ENCODE measurements around the gene PTPRN2.
"Not testable (repeated sequence)": the region's sequence is repeated elsewhere in the genome, so short reads cannot be mapped to it uniquely, and the experiment has no call there.

Gene PTPRN2

DNA sequence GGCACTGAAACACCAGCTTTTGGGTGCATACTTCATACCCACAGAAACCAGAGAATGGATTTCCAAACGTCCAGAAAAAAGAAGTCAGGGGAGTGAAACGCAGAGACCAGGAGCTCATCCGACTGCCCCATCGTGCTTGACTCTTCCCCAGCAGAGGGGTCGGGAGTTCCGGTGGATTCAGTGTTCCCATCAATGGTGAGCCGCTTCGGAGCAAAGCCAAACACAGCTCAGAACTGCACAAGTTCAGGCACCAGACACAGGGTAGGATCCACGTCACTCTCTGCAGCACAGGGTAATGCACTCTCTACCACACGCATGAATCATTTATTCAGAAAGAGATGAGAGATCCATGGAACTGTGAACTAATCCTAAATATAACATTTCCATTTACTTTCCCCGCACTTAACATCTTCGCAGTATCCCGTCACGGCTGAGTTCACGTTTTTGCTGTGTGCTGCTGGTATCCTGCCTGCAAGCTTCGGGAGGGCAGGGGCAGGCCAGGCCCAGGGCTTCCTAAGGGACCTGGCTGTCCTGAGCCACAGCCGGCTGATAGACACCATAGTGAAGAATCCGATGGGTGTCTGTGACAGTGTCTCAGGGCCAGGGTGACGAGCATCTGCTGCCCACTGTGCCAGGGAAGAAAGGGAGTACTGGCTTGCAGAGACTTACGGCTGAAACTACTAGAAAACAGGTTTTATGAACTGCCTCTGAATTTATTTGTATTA lies 545.3 kb downstream of the PTPRN2 start:
- no peak for DNase-seq (ENCODE audit: low read depth)
- TF ChIP-seq, protein P1, sequence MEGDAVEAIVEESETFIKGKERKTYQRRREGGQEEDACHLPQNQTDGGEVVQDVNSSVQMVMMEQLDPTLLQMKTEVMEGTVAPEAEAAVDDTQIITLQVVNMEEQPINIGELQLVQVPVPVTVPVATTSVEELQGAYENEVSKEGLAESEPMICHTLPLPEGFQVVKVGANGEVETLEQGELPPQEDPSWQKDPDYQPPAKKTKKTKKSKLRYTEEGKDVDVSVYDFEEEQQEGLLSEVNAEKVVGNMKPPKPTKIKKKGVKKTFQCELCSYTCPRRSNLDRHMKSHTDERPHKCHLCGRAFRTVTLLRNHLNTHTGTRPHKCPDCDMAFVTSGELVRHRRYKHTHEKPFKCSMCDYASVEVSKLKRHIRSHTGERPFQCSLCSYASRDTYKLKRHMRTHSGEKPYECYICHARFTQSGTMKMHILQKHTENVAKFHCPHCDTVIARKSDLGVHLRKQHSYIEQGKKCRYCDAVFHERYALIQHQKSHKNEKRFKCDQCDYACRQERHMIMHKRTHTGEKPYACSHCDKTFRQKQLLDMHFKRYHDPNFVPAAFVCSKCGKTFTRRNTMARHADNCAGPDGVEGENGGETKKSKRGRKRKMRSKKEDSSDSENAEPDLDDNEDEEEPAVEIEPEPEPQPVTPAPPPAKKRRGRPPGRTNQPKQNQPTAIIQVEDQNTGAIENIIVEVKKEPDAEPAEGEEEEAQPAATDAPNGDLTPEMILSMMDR (conservative IDR thresholded peaks at IDR 0.05; ENCODE audit: low read depth, low read length), result no peak
- no peak overlapping the region for H3K4me3 ChIP-seq (ENCODE audit: low read depth, low read length)

DNA sequence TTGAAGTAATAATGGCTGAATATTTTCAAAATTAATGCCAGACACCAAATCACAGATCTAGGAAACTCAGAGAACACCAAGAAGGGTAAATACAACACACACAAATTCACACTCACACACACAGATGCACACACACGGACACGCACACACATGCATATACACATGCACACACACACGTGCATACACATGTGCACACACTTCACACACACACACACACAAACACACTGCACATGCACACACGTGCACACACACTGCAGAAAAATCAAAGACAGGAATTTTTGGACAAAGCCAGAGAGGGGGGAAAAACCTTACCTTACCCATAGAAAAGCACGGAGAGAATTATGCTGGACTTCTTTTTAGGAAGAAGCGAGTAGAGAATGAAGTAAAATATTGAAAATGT lies 547.4 kb downstream of the PTPRN2 start:
- TF ChIP-seq, protein P1 (conservative IDR thresholded peaks at IDR 0.05; ENCODE audit: low read depth, low read length), result no peak
- no peak for DNase-seq (ENCODE audit: low read depth)
- no peak overlapping the region for H3K4me3 ChIP-seq (ENCODE audit: low read depth, low read length)

DNA sequence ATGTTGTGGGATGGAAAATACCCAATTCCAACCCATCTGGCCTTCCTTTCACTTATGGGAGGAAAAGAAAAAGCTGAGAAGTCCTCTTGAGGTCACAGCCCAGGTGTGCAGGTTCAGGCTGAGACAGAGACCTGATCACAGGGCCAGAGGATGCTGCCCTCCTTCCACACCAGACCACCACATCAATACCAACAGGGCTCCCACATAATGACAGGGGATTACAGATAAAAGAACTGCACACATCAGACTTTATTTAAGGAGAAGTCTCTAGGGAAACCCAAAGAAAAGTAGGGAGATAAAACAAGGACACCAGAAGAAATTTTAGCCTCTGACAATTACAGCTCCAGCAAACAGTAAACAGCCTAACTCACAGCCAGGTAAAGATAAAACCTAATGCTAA lies 548.4 kb downstream of the PTPRN2 start:
- TF ChIP-seq, protein P1 (conservative IDR thresholded peaks at IDR 0.05; ENCODE audit: low read depth, low read length), result no peak
- no peak overlapping the region for H3K4me3 ChIP-seq (ENCODE audit: low read depth, low read length)
- no peak for DNase-seq (ENCODE audit: low read depth)

DNA sequence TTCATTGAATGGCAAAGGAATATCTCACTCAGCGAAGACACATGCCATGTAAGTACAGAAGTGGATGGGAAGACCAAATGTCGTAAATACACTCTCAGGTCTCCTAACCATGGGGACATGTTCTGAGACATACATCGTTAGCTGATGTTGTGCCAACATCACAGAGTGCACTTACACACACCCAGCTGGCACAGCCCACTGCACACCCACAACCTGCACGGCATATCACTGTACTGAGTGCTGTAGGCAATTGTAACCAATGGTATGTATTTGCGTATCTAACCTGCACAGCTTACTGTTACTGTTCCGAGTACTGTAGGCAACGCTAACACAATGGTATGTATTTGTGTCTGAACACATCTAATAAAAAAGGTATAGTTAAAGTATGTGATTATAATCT lies 550.4 kb downstream of the PTPRN2 start:
- DNase-seq (ENCODE audit: low read depth), result no peak
- TF ChIP-seq, protein P1 (conservative IDR thresholded peaks at IDR 0.05; ENCODE audit: low read depth, low read length), result no peak
- no peak overlapping the region for H3K4me3 ChIP-seq (ENCODE audit: low read depth, low read length)

DNA sequence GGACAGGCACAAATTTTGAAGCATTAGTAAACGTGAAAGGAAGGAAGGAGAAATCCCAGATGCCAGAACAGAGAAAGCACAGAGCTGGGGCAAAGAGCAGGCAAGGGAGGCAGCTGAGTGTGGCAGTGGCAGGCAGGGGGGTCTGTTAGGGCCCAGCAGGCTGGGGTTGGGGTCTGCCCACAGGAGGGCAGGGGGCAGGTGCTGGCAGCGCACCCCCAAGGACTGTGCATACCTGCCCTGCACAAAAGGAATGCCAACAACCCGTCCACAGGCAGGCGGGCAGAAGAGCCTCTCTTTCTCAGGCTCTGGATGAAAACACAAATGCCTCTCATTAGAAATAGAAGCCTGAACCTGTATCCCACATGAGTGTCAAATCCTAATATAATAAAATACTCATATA lies 552.3 kb downstream of the PTPRN2 start:
- no peak for DNase-seq (ENCODE audit: low read depth)
- H3K4me3 ChIP-seq (ENCODE audit: low read depth, low read length), result no peak overlapping the region
- TF ChIP-seq, protein P1 (conservative IDR thresholded peaks at IDR 0.05; ENCODE audit: low read depth, low read length), result no peak

DNA sequence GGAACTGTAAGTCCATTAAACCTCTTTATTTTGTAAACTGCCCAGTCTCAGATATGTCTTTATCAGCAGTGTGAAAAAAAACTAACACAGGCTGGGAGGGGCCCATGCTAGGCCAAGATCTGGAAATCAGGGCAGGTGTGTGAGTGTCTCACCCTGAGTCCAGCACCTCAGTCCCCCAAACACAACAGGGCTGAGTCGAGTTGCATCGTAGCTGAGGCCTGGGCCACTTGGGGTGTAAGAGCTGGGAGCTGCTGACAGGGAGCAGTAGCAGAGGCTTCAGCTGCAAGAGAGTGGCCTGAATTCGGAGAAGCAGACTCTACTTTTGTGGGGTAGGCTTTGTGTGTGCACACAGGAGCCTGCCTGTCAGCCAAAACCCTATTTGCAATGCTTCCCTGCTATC lies 553.1 kb downstream of the PTPRN2 start:
- H3K4me3 ChIP-seq (ENCODE audit: low read depth, low read length), result no peak overlapping the region
- no peak for DNase-seq (ENCODE audit: low read depth)
- TF ChIP-seq, protein P1 (conservative IDR thresholded peaks at IDR 0.05; ENCODE audit: low read depth, low read length), result no peak

DNA sequence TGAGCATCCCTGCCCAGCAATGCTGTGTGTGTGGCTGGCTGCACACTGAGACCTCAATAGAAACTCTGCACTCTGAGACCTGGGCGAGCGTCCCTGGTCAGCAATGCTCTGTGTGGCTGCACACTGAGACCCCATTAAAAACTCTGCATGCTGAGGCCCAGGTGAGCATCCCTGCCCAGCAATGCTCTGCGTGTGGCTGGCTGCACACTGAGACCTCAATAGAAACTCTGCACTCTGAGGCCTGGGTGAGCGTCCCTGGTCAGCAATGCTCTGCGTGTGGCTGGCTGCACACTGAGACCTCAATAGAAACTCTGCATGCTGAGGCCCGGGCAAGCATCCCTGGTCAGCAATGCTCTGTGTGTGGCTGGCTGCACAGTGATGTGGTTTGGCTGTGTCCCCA lies 553.7 kb downstream of the PTPRN2 start:
- DNase-seq (ENCODE audit: low read depth); H3K4me3 ChIP-seq (ENCODE audit: low read depth, low read length): not testable (repeated sequence)

All from choroid plexus epithelial cell (primary cell).